GM12801 (cell line): ENCODE data around the gene ZNF212.

Experiments used
- TF ChIP-seq, protein P1 (sequence below): IDR thresholded peaks from one replicate; pipeline ENCODE4 v1.5.1; 2011; ENCODE audit warnings: control low read depth; ENCODE audit not compliant: insufficient read length; ENCODE audit errors: extremely low read depth

ZNF212 gene

DNA sequence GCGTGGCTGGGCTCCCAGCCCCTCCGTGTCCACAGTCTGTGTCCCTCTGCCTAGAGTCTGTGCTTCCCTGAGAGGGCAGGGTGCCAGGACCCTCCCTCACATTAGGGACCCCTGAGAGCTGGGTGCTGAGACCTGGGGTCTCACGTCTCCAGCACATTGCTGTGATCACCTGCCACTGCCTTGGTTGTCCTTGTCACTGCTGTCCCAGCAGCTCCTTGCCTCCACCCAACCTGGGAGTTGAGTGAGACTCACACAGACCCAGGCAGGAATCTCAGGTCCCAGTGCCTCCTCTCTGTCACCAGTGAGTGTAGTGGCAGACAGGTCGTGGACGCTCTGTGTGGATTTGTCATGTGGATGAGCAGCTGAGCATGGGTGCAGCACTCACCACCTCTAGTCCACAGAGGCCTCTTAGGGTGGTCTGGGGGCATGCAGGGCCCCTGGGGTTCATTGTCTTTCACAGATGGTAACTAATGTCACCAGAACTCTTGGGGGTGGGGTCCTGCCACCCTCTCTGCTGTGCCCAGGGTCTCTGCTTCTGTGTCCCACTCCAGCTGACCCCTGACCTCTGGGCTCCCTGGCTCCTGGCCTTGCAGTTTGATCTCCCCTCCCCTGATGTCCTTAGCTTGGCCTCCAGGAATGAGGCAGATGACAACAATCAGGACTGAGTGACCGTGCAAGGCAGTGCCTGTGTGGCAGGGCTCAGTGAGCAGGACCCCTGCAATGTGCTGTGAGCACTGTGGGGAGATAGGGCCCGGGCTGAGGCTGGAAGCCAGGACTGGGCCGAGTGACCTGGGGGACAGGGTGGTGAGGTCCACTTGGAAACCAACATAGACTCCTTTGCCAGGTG lies 41.4 kb downstream of the ZNF212 start:
- TF ChIP-seq, protein P1, sequence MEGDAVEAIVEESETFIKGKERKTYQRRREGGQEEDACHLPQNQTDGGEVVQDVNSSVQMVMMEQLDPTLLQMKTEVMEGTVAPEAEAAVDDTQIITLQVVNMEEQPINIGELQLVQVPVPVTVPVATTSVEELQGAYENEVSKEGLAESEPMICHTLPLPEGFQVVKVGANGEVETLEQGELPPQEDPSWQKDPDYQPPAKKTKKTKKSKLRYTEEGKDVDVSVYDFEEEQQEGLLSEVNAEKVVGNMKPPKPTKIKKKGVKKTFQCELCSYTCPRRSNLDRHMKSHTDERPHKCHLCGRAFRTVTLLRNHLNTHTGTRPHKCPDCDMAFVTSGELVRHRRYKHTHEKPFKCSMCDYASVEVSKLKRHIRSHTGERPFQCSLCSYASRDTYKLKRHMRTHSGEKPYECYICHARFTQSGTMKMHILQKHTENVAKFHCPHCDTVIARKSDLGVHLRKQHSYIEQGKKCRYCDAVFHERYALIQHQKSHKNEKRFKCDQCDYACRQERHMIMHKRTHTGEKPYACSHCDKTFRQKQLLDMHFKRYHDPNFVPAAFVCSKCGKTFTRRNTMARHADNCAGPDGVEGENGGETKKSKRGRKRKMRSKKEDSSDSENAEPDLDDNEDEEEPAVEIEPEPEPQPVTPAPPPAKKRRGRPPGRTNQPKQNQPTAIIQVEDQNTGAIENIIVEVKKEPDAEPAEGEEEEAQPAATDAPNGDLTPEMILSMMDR = no peak

DNA sequence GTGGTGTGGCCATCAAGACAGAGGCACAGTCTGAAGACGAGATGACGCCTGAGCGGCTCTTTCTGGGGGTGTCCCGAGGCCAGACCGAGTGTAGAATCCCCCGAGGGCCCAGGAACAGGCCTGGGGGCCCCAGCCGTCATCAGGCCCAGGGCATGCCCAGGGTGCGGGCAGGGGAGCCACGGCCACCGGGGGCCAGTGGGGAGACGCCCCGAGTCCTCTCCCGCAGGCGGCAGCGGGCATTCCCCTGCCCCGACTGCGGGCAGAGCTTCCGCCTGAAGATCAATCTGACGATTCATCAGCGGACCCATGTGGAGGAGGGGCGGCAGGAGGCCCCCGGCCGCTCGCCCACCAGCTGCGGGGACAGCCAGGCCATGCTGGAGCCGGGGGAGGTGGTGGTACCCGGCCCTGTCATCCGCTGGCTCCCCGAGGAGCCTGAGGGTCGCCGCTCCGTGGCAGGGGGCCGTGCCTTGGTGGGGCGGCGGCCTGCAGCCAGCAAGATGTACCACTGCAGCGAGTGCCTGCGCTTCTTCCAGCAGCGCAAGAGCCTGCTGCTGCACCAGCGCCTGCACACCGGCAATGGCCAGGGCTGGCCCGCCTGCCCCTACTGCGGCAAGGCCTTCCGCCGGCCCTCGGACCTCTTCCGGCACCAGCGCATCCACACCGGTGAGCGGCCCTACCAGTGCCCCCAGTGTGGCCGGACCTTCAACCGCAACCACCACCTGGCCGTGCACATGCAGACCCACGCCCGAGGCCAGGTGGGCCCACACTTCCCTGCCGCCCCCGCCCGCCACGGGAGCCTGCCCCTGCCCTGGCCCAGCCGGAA lies 42.3 kb downstream of the ZNF212 start:
- TF ChIP-seq, protein P1 = no peak

DNA sequence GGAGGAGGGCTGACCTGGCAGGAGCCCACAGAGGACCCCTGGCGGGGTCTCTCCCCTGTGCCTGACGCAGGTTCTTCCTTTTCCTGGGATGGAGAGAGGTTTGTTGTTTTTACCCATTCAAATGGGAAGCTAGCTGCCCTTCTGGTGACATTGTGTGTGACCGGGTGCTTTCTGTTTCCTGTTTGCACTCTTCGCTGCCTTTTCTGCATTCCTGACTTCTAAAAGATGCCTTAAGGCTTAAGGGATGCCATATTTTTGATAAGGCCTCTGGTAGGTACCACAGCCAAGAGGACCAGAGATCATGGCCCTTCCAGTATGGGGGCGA lies 42.8 kb downstream of the ZNF212 start:
- TF ChIP-seq, protein P1 = no peak

DNA sequence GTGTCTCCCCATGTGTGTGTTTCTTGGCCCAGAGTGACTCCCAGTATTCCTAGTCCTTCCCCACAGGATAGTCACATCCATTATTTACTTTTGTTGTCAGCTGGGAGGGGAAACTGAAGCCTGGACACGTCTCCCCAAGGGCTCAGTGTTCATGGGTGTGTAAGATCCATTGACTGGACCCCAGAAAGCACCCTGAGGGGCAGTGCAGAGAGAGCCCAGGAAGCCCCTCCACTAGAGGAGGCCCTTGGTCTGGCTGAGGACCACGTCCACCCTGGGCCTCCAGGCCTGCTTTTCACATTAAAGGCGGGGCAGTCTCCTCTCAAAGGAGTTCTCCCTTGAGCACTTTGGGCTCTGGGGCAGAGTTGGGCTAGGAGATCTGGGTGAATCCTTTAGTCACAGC lies 43.9 kb downstream of the ZNF212 start:
- TF ChIP-seq, protein P1 = no peak

DNA sequence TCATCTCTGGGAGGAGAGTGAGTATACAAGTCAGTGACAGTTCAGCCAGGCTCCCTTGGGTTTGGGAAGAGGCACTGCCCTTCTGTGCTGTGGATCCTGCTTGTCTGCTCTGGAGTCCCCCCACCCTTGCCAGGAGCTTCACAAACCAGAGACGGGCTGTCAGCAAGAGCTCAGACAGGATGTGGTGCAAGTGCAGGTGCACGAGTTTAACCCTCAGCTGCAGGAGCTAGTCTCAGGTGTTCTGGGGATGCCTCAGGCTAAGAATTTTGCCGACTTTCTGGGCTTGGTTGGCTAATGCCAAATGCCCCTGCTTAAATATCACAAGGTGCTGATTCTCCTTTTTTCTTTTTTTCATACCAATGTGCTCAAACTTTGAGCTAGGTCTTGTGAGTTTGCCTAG lies 44.9 kb downstream of the ZNF212 start:
- TF ChIP-seq, protein P1 = no peak

DNA sequence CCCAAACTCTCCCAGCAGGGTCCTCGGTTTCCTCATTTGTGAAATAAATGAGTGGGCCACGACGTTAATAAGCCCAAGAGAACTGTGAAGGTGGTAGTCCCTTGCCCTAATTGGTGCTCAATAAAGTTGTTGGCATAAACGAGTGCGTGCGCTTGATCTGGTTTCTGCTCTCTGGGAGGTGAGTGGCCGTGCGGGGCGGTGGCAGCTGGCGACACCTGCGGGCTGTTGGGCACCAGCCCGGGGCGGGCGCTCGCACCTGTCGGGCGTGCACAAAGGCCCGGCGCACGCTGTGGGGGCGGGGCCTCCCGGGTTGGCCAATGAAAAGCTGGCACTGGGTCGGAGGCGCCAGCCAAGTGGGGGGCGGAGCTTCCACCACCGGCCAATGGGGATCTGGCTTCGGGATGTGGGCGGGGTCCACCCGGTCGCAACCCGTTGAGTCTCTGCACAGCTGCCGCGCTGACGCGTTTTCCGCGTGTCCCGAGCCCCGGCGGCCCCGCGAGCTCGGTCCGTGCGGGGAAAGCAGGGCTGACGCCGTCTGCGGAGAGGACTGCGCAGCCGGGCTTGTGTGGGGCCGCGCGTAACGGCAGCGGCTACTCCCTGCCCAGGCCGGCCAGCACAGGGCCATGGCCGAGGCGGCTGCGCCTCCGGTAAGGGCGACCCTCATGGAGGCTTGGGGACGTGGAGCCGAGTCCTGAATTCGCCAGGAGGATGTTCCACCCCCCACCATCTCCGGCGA lies 45.6 kb downstream of the ZNF212 start:
- TF ChIP-seq, protein P1 = no peak

DNA sequence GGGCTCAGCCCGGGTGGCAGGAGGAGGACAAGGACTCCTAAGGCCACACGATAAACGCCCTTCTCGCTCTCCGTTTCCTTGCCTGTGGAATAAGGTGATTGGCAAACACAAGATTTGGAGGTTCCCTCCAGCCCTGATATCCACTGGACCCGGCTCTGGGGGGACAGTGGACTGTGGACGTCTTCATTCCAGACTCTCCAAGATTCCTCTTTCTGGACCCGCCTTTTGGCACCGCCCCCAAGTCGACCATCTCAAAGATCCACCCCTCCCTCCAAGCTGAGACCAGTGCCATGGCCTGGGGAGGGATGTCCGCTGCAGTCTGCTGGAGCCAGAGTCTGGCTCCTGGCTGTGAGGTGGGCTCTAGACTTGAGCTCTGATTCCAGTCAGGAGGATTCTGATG lies 46.2 kb downstream of the ZNF212 start:
- TF ChIP-seq, protein P1 = no peak
